Measurements from ENCODE around the gene PTK6. TPM values are rescaled to one million over a fixed set of nuclear protein-coding genes. Genes with fewer than 3 reads are reported as not detected.
A peak's percentile ranks its signal among the peaks of the same experiment; 100 is the strongest.

The PTK6 gene
- 0.52 TPM for total RNA-seq

- H3K4me3 ChIP-seq (ENCODE audit: low read length): peak within 1 kb of the TSS; percentile 34
- no peaks in the 10 kb centered on the region for H3K27me3 ChIP-seq (ENCODE audit: insufficient read depth, low read length)
- peaks cover 23% of the 10 kb centered on the region for H3K4me1 ChIP-seq (ENCODE audit: insufficient read depth, low read length)
- H3K9me3 ChIP-seq (ENCODE audit: low read depth, low read length): no peaks in the 10 kb centered on the region
These were observed at the start of gene PTK6 for GRCh38 chr20:63536997-63537524. Gene PTK6, minus strand, starts transcription at chr20:63537376. Its CDS starts 62 bp downstream, at chr20:63537314.

- H3K4me1 ChIP-seq (ENCODE audit: insufficient read depth, low read length): peaks cover 14% of the 10 kb centered on the region
These were observed 49.6 kb upstream of the PTK6 start for GRCh38 chr20:63586797-63587196.

DNA sequence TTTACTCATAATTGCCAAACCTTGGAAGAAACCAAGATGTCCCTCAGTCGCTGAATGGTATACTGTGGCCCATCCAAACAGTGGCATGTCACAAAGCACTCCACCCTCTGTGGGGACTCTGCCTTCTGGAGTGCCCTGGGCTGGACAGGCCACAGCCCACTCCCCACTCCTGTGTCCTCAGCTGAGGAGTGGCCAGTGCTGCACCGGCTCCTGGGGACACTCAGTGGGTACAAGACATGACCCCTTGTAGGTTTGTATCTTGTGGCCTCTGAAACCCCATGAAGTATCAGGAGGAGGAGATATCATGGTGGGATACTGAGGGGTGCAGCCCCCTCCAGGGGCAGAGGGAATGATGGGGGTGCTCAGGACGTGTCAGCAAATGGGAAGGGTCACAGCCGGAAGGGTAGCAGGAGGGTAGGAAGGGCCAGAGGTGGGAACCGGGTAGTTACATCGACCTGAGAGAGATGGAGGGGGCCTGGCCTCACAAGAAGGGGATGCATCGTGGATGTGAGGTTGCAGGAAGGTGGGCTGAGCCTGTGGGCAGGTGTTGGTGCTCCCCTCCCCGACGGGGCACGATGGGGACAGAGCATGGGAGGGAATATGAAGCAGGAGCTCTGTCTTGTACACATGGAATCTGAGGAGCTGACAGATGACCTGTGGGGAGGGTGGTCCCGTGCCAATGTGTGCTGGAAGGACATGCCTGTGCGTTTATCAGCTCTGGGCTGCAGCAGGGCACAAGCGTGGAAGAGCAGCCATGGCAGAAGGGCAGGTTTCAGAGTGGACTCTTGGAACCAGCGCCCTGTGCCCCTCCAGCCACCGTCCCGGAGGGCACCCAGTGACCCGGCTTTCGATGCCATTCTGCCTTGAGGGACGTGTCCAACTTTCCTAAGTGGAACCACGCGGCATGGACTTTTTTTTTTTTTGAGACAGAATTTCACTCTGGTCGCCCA is 48.7 kb upstream of the PTK6 start:
- Histone ChIP-seq H3K9me3 (ENCODE audit: low read depth, low read length) (no peaks in the 10 kb centered on the region), H3K4me1 (ENCODE audit: insufficient read depth, low read length) (peaks cover 14% of the 10 kb centered on the region), H3K27me3 (ENCODE audit: insufficient read depth, low read length) (no peaks in the 10 kb centered on the region), H3K4me3 (ENCODE audit: low read length) (no peak overlapping the region)

More at GRCh38 chr20:63586797-63587196, 49.6 kb upstream of the PTK6 start:
- no peaks in the 10 kb centered on the region for H3K9me3 ChIP-seq (ENCODE audit: low read depth, low read length)
- H3K4me3 ChIP-seq (ENCODE audit: low read length): no peak overlapping the region
- no peaks in the 10 kb centered on the region for H3K27me3 ChIP-seq (ENCODE audit: insufficient read depth, low read length)

GRCh38 chr20:63582382-63583063 is 45.3 kb upstream of the PTK6 start:
- no peak overlapping the region for H3K4me3 ChIP-seq (ENCODE audit: low read length)
- peaks cover 13% of the 10 kb centered on the region for H3K4me1 ChIP-seq (ENCODE audit: insufficient read depth, low read length)
- no peaks in the 10 kb centered on the region for H3K9me3 ChIP-seq (ENCODE audit: low read depth, low read length)
- no peaks in the 10 kb centered on the region for H3K27me3 ChIP-seq (ENCODE audit: insufficient read depth, low read length)

GRCh38 chr20:63580796-63581461 is 43.8 kb upstream of the PTK6 start:
- no peaks in the 10 kb centered on the region for H3K27me3 ChIP-seq (ENCODE audit: insufficient read depth, low read length)
- H3K9me3 ChIP-seq (ENCODE audit: low read depth, low read length): no peaks in the 10 kb centered on the region

GRCh38 chr20:63579017-63579694 is 42.0 kb upstream of the PTK6 start:
- peaks cover 11% of the 10 kb centered on the region for H3K4me1 ChIP-seq (ENCODE audit: insufficient read depth, low read length)

More at GRCh38 chr20:63580796-63581461, 43.8 kb upstream of the PTK6 start:
- Histone ChIP-seq H3K4me1 (ENCODE audit: insufficient read depth, low read length) (peaks cover 10% of the 10 kb centered on the region), H3K4me3 (ENCODE audit: low read length) (no peak overlapping the region)

GRCh38 chr20:63578224-63579016 is 41.2 kb upstream of the PTK6 start:
- Histone ChIP-seq H3K4me1 (ENCODE audit: insufficient read depth, low read length) (peaks cover 13% of the 10 kb centered on the region), H3K9me3 (ENCODE audit: low read depth, low read length) (no peaks in the 10 kb centered on the region), H3K27me3 (ENCODE audit: insufficient read depth, low read length) (no peaks in the 10 kb centered on the region), H3K4me3 (ENCODE audit: low read length) (no peak overlapping the region)

More at GRCh38 chr20:63579017-63579694, 42.0 kb upstream of the PTK6 start:
- Histone ChIP-seq H3K27me3 (ENCODE audit: insufficient read depth, low read length) (no peaks in the 10 kb centered on the region), H3K4me3 (ENCODE audit: low read length) (no peak overlapping the region), H3K9me3 (ENCODE audit: low read depth, low read length) (no peaks in the 10 kb centered on the region)

- H3K4me3 ChIP-seq (ENCODE audit: low read length): no peak overlapping the region
- H3K4me1 ChIP-seq (ENCODE audit: insufficient read depth, low read length): peaks cover 24% of the 10 kb centered on the region
- no peaks in the 10 kb centered on the region for H3K9me3 ChIP-seq (ENCODE audit: low read depth, low read length)
- no peaks in the 10 kb centered on the region for H3K27me3 ChIP-seq (ENCODE audit: insufficient read depth, low read length)
These were observed 40.2 kb upstream of the PTK6 start for GRCh38 chr20:63577317-63577894.

- H3K27me3 ChIP-seq (ENCODE audit: insufficient read depth, low read length): no peaks in the 10 kb centered on the region
- H3K9me3 ChIP-seq (ENCODE audit: low read depth, low read length): no peaks in the 10 kb centered on the region
- no peak overlapping the region for H3K4me3 ChIP-seq (ENCODE audit: low read length)
- peaks cover 26% of the 10 kb centered on the region for H3K4me1 ChIP-seq (ENCODE audit: insufficient read depth, low read length)
These were observed 39.1 kb upstream of the PTK6 start for GRCh38 chr20:63576311-63576710.

DNA sequence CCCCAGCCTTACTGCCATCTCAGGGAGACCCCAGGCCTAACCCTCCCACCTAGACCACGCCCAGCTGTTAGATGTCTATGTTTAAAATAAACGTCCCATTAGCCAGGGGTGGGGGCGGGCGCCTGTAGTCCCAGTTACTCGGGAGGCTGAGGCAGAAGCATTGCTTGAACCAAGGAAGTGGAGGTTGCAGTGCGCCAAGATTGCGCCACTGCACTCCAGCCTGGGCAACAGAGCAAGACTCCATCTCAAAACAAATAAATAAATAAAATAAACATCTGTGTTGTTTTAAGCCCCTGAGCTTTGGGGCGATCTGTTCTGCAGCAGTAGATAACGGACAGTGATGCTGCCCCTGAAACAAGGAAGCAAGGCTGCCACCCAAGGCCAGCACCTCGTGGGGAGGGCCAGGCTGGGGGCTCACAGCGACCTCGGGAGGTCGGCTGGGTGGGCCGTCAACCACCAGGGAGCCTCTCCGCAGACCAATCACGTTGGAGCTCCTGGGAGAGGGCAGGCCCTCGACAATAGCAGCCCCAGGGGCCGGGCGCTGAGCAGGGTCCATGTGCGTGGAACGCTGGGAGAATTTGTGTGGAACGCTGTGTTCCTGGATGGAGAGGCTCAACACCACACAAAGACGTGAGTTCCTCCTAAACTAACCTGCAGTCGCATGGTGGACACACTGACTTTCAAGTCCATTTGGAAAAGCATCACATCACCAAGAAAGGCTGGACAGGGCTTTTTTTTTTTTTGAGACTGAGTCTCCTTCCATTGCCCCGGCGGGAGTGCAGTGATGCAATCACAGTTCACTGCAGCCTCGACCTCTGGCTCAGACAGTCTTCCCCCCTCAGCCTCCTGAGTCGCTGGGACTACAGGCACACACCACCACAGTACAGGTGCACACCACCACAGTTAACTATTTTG is 37.9 kb upstream of the PTK6 start:
- peaks cover 26% of the 10 kb centered on the region for H3K4me1 ChIP-seq (ENCODE audit: insufficient read depth, low read length)
- no peaks in the 10 kb centered on the region for H3K9me3 ChIP-seq (ENCODE audit: low read depth, low read length)
- no peak overlapping the region for H3K4me3 ChIP-seq (ENCODE audit: low read length)
- no peaks in the 10 kb centered on the region for H3K27me3 ChIP-seq (ENCODE audit: insufficient read depth, low read length)

DNA sequence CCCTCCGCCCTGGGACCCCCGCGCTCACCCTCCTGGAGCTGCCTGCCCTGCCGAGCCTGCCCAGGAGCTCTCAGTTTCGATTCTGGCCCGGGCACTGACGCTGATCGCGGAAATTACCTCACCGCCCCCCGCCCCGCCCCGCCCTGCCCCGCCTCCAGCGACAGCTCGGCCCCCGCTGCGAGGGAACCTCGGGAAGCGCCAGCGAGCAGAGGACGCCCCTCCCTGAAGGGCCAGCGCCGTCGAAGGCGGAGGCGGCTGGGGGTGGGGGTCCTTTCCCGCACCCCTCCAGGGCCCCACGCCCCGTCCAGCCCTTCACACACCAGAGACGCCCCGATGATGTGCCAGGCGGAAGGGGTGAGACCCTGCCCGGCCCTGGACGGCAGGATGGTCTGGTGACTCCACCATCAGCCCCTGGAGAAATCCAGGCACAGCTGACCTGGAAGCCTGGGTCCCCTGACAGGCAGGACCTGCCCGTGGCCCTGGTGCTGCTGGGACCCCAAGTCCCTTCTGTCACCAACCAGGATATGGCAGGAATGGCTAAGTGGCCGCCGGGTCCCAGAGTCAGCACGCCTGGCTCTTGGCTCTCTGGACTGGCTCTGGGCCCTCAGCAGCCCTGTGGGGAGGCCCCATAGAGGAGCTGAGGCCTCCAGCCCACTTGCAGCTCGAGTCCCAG is 37.1 kb upstream of the PTK6 start, which contains the start of gene HELZ2:
Gene HELZ2 (minus strand): TSS at position 84 of the 673 bp plus-strand sequence. CDS start 1,854 bp downstream, outside the sequence.
- peak within 1 kb of the TSS; percentile 70 for H3K4me3 ChIP-seq (ENCODE audit: low read length)
- H3K4me1 ChIP-seq (ENCODE audit: insufficient read depth, low read length): peaks cover 32% of the 10 kb centered on the region
- no peaks in the 10 kb centered on the region for H3K27me3 ChIP-seq (ENCODE audit: insufficient read depth, low read length)
- no peaks in the 10 kb centered on the region for H3K9me3 ChIP-seq (ENCODE audit: low read depth, low read length)

DNA sequence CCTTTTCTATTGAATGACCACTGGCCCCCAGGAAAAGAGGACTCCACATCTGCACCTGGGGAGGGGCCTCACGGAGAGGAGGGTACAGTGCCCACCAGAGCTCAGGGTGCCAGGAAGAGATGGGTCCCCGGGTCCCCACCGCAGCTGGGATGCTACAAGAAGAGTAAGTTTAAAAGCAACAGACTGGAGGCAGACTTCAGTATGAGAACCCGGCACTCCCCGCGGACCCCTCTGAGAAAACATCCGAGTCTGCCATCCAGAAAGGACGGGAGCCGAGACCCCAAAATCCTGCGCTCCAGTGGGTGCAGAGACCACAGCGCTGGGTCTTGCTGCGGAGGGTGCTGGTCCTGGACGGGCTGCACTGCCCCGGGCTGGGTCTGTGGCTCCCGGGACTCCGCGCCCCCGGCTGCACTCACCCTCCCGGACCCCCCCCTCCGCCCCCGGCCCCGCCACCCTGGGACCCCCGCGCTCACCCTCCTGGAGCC is 36.5 kb upstream of the PTK6 start:
- Histone ChIP-seq H3K9me3 (ENCODE audit: low read depth, low read length) (no peaks in the 10 kb centered on the region), H3K27me3 (ENCODE audit: insufficient read depth, low read length) (no peaks in the 10 kb centered on the region), H3K4me3 (ENCODE audit: low read length) (peak overlapping the region; percentile 70), H3K4me1 (ENCODE audit: insufficient read depth, low read length) (peaks cover 33% of the 10 kb centered on the region)
